Measurements from ENCODE around the gene GRK5.

GRK5 gene

DNA sequence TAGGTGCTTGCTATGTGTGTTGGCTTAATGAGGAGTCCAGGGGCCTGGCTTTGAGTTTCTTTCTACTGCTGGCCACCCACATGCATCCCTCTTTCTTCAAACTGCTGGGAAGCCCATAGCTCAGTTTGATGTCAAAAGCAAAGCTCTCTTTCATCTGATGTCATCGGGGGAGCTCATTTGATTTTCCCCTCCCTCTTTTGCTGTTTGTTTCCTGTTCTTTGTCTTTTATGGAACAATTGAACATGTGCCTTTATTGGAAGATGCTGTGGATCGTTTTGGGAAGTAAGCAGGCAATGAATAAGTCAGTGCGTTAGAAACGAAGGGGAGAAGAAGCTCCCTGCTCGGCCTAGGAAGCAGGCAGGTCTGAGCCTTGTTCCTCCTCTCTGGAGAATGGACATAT lies 140.7 kb downstream of the GRK5 start:
- DNase-seq, result no peak

DNA sequence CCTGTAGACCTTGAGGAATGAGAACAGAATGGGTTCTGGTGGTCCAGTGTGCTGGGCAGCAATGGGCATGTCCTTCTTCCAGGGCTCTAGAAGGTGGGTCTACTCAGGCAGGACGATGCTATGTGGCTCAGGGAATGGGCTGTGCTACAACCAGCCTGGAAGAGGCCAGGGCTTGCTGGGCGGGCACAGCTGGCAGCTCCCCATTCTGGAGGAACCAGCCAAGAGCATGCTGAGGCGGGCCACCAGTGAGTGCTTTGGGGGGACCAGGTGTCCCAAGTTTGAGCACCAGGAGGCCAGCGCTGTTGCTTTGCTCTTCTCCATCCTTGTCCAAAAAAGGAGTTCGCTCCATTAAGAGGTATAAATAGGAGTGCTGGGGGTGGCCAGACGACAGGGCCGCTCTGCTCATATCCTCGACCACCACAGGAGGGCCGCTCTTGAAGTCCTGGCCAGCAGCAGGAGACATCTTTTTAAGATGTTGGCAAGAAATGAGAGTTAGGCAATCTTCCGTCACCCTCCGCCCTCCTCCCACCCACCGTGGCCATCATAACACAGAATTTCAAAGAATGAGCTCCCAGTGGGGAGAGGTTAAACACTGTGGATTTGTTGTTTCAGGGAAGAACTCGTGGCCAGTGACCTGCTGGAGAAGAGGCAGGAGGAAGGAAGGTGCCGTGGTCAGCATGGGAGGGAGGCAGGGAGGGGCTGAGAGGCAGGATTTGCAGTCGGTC lies 141.3 kb downstream of the GRK5 start:
- no peak for DNase-seq

GRCh38 chr10:119349341-119349740 lies 142.0 kb downstream of the GRK5 start:
- DNase-seq, result no peak

DNA sequence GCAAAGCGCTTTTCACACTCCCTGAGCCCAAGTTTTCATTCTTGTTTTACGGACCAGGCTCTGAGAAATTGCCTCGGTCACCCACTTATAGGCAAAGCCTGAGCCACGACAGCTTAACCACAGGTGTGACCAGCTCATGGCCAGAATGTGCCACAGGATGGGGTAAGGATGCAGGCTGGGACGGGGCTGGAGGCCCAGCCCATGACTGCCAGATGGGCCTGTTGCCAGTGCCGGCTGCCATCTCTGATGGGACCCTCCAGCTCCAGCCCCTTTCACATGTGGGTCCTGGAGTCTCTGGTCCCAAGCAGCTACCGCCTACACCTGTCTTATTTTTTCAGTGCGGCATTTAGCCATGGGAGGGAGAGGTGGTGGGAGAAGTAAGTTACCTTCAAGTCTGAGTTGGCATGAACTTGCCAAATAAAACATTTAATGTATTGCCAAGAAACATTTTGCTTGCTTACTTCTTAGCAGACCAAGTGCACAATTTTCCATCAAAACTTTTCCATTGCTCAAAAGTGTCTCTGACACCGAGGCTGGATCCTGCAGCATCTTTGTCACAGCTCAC lies 142.6 kb downstream of the GRK5 start:
- no peak for DNase-seq

DNA sequence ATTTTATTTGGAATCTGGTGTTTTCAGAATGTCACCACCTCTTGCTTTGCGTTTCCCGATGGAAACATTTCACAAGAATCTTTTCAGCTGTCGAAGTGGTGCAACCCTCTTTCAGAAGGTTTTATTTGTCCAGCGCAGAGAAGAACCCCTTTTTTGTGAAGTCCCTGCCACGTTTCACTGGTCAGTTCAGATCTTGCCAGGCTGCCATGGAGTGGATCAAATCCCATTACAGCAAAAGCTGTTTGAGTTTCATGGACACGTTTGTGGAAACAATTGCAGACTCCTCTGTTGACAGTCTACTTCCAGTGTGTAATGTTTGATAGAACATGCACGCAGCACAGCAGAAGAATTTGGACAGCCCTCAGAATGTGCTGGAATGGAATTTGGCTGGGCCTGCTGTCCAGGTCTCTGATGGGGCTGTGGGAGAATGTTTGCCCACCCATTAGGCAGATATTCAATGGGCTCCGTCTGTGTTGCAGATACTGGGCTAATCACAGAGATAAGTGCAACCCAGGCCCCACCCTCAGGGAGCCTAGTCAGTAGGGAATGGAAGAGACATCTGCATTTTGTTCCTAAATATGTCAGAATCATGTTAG lies 143.2 kb downstream of the GRK5 start:
- DNase-seq, result no peak

DNA sequence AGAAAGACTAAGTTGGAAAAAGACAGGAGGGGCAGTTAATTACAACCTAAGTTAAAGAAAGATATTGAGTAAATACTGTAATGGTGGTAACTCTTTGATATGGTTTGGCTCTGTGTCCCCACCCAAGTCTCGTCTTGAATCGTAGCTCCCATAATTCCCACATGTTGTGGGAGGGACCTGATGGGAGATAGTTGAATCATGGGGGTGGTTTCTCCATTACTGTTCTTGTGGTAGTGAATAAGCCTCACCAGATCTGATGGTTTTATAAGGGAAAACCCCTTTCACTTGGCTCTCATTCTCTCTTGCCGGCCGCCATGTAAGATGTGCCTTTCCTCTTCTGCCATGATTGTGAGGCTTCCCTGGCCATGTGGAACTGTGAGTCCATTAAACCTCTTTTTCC lies 143.8 kb downstream of the GRK5 start:
- no peak for DNase-seq

DNA sequence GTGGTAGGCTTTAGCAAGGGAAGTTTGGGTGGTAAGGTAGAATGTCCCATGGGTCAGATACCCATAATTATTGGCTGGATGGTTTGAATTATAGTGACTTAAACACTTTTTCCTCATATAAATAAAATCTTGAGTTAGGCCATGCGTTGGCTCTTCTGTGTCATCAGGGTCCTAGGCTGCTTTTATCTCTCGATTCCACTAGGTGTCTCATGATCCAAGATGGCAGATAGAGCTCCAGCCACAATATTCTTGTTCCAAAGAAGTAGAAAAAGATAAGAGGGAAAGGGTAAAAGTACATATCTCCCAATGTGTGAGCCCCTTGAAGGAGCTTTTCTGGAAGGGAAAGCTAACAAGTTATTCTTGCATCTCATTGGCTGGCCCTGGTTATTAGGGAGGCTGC lies 144.7 kb downstream of the GRK5 start:
- DNase-seq, result no peak

- no peak for DNase-seq
These were observed 145.4 kb downstream of the GRK5 start for GRCh38 chr10:119352807-119353206.

- no peak for DNase-seq
These were observed 146.1 kb downstream of the GRK5 start for GRCh38 chr10:119353421-119353820.

DNA sequence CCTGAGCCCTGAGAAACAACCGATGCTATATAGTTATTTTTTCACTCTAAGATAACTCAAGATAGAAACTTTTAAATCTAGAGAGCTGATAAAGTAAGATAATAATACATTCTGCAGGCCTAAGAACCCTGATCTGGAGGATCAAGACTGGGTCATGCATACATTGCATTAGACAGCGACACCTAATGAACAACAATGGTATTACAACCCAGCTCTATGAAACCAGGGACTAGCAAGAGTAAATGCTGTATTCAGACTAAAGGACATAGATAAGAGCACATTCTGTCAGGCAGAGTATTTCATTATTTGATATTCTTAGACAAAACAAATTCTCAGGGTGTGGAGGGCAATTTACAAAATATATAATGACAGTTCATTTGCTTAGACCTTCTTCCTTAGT lies 148.6 kb downstream of the GRK5 start:
- no peak for DNase-seq

DNA sequence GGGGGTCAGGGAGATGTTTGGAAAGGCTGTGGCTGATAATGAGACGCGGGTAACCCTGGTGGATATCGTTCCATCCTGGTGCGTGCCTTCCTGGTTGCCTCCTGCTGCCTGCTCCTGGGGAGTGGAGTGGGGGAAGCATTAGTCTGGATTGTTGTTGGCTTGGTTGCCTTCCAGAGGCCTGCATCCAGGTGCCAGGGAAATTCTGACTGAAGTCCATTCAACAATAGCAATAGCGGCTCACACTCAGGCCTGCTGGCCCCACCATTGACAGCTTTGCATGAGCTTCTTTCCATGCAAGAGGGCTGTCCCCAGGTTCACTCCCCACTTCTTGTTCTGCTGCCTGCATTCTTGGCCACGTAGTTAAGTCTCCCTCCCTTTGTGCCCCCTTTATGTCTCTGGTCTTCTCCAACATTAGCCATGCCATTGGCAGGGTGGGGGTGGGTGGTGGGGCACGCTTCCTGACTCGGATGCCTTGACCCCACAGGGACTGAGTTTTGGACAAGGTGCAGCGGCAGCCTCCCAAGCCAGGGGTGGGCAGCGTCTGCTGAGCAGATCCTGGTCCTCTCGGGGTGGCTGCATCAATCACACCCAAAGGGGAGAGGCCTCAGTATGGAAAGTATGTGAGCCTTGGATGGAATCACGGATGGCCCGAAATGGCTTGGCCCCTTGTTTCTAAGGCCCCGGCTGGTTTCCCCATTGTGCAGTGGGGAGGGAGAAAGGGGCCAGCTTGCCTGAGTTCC lies 150.2 kb downstream of the GRK5 start:
- no peak for DNase-seq

GRCh38 chr10:119358152-119358512 lies 150.8 kb downstream of the GRK5 start:
- DNase-seq, result no peak

- no peak for DNase-seq
These were observed 151.2 kb downstream of the GRK5 start for GRCh38 chr10:119358567-119358966.

DNA sequence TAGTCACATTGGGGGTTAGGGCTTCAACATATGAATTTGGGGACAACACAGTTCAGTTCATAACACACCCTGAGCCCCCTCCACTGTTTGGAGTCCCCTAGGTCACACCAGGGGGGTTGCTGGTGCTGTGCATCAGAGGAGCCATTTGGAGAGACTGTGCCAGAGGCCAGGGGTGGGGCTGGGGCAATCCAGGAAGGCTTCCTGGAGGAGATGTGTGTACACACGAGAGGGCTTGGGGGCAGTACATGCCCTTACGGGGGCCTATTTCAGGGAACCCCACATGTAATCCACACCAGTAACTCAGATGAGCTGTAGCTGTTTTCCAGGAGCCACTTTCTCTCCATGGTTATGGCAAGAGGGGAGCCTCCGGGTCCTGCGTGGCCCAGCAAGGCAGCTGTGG lies 151.7 kb downstream of the GRK5 start:
- no peak for DNase-seq

GRCh38 chr10:119360181-119360921 lies 153.0 kb downstream of the GRK5 start:
- DNase-seq, result no peak

- no peak for DNase-seq
These were observed 153.7 kb downstream of the GRK5 start for GRCh38 chr10:119361037-119361436.

- DNase-seq, result no peak
These were observed 154.8 kb downstream of the GRK5 start for GRCh38 chr10:119362122-119362521.

GRCh38 chr10:119364645-119365600 lies 157.6 kb downstream of the GRK5 start:
- DNase-seq, result no peak

GRCh38 chr10:119365773-119366599 lies 158.6 kb downstream of the GRK5 start:
- DNase-seq, result no peak

GRCh38 chr10:119367841-119368549 lies 160.6 kb downstream of the GRK5 start:
- no peak for DNase-seq

Measured in NCI-H1092 treated with DMSO at 0.1 percent for 48 hours (cell line).